ENCODE data around the gene NBPF3.

DNA sequence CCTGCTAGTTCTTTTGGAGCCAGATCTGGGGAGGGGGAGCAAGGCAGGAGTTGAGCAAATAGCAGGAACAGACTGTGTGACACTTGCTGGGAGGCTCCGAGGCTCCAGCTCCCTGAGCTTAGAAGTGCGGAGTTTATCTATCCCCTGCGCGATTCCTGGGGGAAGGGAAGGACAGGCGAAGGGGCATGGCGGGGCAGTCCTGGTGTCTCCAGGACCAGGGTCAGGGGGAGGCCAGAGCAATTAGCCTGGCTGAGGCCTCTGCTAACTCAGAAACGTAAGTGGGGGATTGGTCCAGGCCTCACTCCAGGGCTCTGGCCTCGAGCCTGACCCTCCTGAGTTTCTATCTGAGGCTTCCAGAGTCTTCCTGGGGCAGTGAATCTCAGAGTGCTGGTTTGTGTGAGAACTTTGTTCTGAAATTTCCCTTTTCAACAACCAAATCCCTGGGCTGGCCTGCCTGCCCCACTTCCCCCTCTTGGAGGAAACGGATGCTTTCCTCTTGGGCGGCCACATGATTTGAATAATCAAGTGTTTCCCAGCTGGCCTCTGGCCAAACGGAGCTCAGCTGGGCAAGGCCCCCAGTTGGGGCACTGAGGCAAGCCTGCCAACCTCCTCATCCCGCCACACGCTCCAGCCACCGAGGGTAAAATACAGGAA lies 84.9 kb downstream of the NBPF3 start:
- TF ChIP-seq ARNTL (CRISPR knock-in tag; IDR thresholded peaks at IDR 0.05; ENCODE audit: borderline replicate concordance, low read depth), result no peak
- TF ChIP-seq ZFP3 (CRISPR knock-in tag; IDR thresholded peaks at IDR 0.05), result no peak
- TF ChIP-seq ESRRG (CRISPR knock-in tag; IDR thresholded peaks at IDR 0.05), result no peak
- TF ChIP-seq, protein P1, sequence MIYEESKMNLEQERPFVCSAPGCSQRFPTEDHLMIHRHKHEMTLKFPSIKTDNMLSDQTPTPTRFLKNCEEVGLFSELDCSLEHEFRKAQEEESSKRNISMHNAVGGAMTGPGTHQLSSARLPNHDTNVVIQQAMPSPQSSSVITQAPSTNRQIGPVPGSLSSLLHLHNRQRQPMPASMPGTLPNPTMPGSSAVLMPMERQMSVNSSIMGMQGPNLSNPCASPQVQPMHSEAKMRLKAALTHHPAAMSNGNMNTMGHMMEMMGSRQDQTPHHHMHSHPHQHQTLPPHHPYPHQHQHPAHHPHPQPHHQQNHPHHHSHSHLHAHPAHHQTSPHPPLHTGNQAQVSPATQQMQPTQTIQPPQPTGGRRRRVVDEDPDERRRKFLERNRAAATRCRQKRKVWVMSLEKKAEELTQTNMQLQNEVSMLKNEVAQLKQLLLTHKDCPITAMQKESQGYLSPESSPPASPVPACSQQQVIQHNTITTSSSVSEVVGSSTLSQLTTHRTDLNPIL (CRISPR knock-in tag; IDR thresholded peaks at IDR 0.05; ENCODE audit: low read depth), result no peak
- TF ChIP-seq, protein P2, sequence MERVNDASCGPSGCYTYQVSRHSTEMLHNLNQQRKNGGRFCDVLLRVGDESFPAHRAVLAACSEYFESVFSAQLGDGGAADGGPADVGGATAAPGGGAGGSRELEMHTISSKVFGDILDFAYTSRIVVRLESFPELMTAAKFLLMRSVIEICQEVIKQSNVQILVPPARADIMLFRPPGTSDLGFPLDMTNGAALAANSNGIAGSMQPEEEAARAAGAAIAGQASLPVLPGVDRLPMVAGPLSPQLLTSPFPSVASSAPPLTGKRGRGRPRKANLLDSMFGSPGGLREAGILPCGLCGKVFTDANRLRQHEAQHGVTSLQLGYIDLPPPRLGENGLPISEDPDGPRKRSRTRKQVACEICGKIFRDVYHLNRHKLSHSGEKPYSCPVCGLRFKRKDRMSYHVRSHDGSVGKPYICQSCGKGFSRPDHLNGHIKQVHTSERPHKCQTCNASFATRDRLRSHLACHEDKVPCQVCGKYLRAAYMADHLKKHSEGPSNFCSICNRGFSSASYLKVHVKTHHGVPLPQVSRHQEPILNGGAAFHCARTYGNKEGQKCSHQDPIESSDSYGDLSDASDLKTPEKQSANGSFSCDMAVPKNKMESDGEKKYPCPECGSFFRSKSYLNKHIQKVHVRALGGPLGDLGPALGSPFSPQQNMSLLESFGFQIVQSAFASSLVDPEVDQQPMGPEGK (CRISPR knock-in tag; IDR thresholded peaks at IDR 0.05; ENCODE audit: borderline replicate concordance), result no peak
- no peak for TF ChIP-seq ZFP30 (CRISPR knock-in tag; IDR thresholded peaks at IDR 0.05)
- no peak for TF ChIP-seq SNAI2 (CRISPR knock-in tag; IDR thresholded peaks at IDR 0.05)
- no peak for TF ChIP-seq PPARA (CRISPR knock-in tag; IDR thresholded peaks at IDR 0.05; ENCODE audit: borderline replicate concordance)
- TF ChIP-seq ZNF565 (CRISPR knock-in tag; conservative IDR thresholded peaks at IDR 0.05; ENCODE audit: low read depth), result no peak
- no peak for TF ChIP-seq ZC3H10 (CRISPR knock-in tag; IDR thresholded peaks at IDR 0.05)
